Endodermal cell (in vitro differentiated cells): ENCODE results near the gene DEGS2. TPM values are rescaled to one million over a fixed set of nuclear protein-coding genes. Genes with fewer than 3 reads are reported as not detected.
A peak's percentile ranks its signal among the peaks of the same experiment; 100 is the strongest.

Source experiments
- DNase-seq: peaks from one replicate; pipeline ENCODE4 v3.0.0-alpha.2; 2017
- H3K27ac ChIP-seq: 2 replicates; pipeline ENCODE4 v1.5.1; 2013; ENCODE audit warnings: mild to moderate bottlenecking, low read depth, low read length, moderate library complexity
- H3K27me3 ChIP-seq: 2 replicates; pipeline ENCODE4 v1.6.1; 2013; ENCODE audit warnings: mild to moderate bottlenecking, low read length, moderate library complexity; ENCODE audit not compliant: insufficient read depth, control insufficient read depth, poor library complexity, severe bottlenecking
- H3K36me3 ChIP-seq: 2 replicates; pipeline ENCODE4 v1.7.0; 2013; ENCODE audit warnings: mild to moderate bottlenecking, low read length, moderate library complexity; ENCODE audit not compliant: control insufficient read depth, insufficient read depth
- H3K4me1 ChIP-seq: one replicate; pipeline ENCODE4 v1.7.0; 2013; ENCODE audit warnings: low read length; ENCODE audit not compliant: control insufficient read depth, insufficient read depth
- H3K4me3 ChIP-seq: 2 replicates; pipeline ENCODE4 v1.5.1; 2013; ENCODE audit warnings: mild to moderate bottlenecking, low read length, moderate library complexity
- H3K9ac ChIP-seq: 2 replicates; pipeline ENCODE4 v1.6.1; 2013; ENCODE audit warnings: mild to moderate bottlenecking, low read length, moderate library complexity; ENCODE audit not compliant: poor library complexity, severe bottlenecking; ENCODE audit errors: extremely low read depth
- H3K9me3 ChIP-seq: 2 replicates; pipeline ENCODE4 v1.6.1; 2013; ENCODE audit warnings: mild to moderate bottlenecking, low read length, moderate library complexity; ENCODE audit not compliant: control insufficient read depth
- H3K27ac Mint-ChIP-seq: 2 replicates; pipeline ENCODE4 v1.8.0; 2020; ENCODE audit warnings: mixed read lengths
- H3K27me3 Mint-ChIP-seq: 2 replicates; pipeline ENCODE4 v1.8.0; 2021; ENCODE audit warnings: mild to moderate bottlenecking, mixed read lengths; ENCODE audit not compliant: insufficient read depth
- H3K36me3 Mint-ChIP-seq: 2 replicates; pipeline ENCODE4 v1.8.0; 2020; ENCODE audit warnings: low read depth, mixed read lengths
- H3K4me1 Mint-ChIP-seq: 2 replicates; pipeline ENCODE4 v1.8.0; 2020; ENCODE audit warnings: mixed read lengths
- H3K4me3 Mint-ChIP-seq: 2 replicates; pipeline ENCODE4 v1.8.0; 2020; ENCODE audit warnings: mild to moderate bottlenecking, moderate library complexity, mixed read lengths
- H3K9me3 Mint-ChIP-seq: 2 replicates; pipeline ENCODE4 v1.8.0; 2020; ENCODE audit warnings: mild to moderate bottlenecking, mixed read lengths
- WGBS, 2 experiments: methylation state at CpG; one replicate each; pipeline versions ENCODE4 v1.1.5 to v1.1.7; 2013; ENCODE audit warnings: missing lambda C conversion rate in 2 of 2, mixed read lengths in 1 of 2; ENCODE audit not compliant: insufficient coverage in 1 of 2, insufficient read length in 1 of 2; 5-methylcytosine and 5-hydroxymethylcytosine counted together
- total RNA-seq, 2 donors: library from RNA; stranded (reverse); fragmentation: NEBNext Ultra II Directional in 1 of 2; extraction: Animal tissue kit (Norgen Biotek cat#: 25700) in 1 of 2; gene quantifications; 2 replicates in 1 of 2; 3 replicates in 1 of 2; pipeline ENCODE4 v1.2.1, GENCODE V29; 2021
- TF ChIP-seq, protein P1 (sequence below): fragments of 200-600 bp; sonication (generic); conservative IDR thresholded peaks from 2 replicates; pipeline ENCODE4 v1.5.0; 2021; ENCODE audit warnings: antibody characterized with exemption, mild to moderate bottlenecking

Gene DEGS2
- total RNA-seq, 2 donors from 2014 or later = 0.18 to 0.24 TPM

DNA sequence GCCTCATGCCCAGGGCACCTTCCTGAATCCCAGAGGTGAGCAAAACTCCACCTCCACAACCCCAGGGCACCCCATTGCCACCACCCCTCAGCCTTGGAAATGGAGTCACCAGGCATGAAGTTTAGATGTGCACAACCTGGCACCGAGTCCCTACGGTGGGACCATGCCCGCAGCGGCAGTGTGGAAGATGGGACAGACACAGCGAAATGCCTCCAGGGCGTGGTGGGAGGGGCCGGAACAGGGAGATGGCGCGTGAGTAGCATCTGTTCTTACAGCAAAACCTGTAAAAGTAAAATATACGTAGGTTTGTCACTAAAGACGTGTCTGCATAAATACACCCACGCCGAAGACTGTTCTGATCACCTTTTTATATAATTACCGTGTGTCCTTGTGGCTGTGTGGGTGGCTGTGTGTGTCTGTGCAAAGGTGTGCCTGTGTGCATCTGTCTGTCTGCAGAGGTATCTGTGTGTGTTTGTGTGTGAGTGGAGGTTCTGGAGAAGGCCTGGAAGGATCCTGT lies 17.4 kb upstream of the DEGS2 start:
- Histone ChIP-seq H3K27me3 (no peaks in the 10 kb centered on the region), H3K36me3 (no peaks in the 10 kb centered on the region), H3K4me1 (no peaks in the 10 kb centered on the region), H3K9ac (no peak overlapping the region), H3K4me3 (no peak overlapping the region), H3K9me3 (no peaks in the 10 kb centered on the region), H3K27ac (no peak overlapping the region)
- Mint-ChIP-seq H3K4me3 (no peak overlapping the region), H3K36me3 (peaks cover 2% of the 10 kb centered on the region), H3K27ac (no peak overlapping the region), H3K27me3 (peaks cover 11% of the 10 kb centered on the region), H3K9me3 (peaks cover 14% of the 10 kb centered on the region), H3K4me1 (peaks cover 2% of the 10 kb centered on the region)
- WGBS, 2 experiments = 95 to 97% methylated on average over 14 of the region's 14 CpGs
- TF ChIP-seq, protein P1, sequence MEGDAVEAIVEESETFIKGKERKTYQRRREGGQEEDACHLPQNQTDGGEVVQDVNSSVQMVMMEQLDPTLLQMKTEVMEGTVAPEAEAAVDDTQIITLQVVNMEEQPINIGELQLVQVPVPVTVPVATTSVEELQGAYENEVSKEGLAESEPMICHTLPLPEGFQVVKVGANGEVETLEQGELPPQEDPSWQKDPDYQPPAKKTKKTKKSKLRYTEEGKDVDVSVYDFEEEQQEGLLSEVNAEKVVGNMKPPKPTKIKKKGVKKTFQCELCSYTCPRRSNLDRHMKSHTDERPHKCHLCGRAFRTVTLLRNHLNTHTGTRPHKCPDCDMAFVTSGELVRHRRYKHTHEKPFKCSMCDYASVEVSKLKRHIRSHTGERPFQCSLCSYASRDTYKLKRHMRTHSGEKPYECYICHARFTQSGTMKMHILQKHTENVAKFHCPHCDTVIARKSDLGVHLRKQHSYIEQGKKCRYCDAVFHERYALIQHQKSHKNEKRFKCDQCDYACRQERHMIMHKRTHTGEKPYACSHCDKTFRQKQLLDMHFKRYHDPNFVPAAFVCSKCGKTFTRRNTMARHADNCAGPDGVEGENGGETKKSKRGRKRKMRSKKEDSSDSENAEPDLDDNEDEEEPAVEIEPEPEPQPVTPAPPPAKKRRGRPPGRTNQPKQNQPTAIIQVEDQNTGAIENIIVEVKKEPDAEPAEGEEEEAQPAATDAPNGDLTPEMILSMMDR = no peak
- no peak for DNase-seq

DNA sequence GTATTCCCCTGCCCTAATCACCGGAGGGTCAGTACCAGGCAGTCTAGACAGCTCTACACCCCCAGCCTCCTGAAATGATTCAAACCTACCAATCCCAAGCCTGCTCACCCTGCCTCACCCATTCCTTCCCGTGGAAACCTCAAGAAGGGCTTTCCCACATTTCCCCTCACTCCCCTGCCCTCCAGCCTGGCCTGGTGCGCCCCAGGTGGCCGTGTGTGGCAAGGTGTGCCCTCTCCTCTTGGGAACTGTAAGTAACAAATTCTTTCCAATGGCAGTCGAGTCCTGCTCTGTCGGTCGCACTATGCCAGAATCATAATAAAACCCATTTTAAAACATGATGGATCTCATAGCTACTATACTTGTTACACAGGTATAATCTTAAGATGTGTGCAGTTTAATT lies 13.9 kb upstream of the DEGS2 start:
- Mint-ChIP-seq H3K9me3 (no peaks in the 10 kb centered on the region), H3K27me3 (peaks cover 18% of the 10 kb centered on the region), H3K4me1 (no peaks in the 10 kb centered on the region), H3K27ac (no peak overlapping the region), H3K36me3 (no peaks in the 10 kb centered on the region), H3K4me3 (no peak overlapping the region)
- TF ChIP-seq, protein P1 = peak; percentile 37
- Histone ChIP-seq H3K9ac (no peak overlapping the region), H3K4me1 (no peaks in the 10 kb centered on the region), H3K4me3 (no peak overlapping the region), H3K27me3 (no peaks in the 10 kb centered on the region), H3K9me3 (no peaks in the 10 kb centered on the region), H3K27ac (no peak overlapping the region), H3K36me3 (no peaks in the 10 kb centered on the region)
- WGBS, 2 experiments = 76 to 83% methylated on average over 3 to 5 of the region's 7 CpGs
- DNase-seq = no peak

DNA sequence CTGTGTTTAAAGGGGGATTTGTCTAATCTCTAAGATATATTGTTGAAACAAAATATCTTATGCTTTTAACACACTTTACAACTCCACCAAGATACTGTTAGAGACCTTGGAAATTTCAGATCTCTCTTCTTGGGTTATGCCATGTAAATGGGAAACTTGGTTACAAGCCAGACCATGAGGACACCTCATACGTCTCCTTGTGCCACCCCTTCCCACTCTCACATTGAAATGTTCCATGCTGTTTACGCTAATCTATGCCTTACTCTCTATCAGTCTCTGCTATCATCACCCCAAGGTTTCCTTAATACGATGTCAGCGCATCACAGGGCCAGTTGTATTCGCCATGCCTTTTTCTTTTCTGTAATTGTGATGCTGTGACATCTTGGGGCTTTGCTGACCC lies 13.4 kb upstream of the DEGS2 start:
- Mint-ChIP-seq H3K27ac (no peak overlapping the region), H3K27me3 (peaks cover 18% of the 10 kb centered on the region), H3K4me1 (no peaks in the 10 kb centered on the region), H3K9me3 (no peaks in the 10 kb centered on the region), H3K4me3 (no peak overlapping the region), H3K36me3 (no peaks in the 10 kb centered on the region)
- 89 to 90% methylated on average over 4 to 5 of the region's 5 CpGs for WGBS, 2 experiments
- TF ChIP-seq, protein P1 = no peak
- Histone ChIP-seq H3K36me3 (no peaks in the 10 kb centered on the region), H3K27me3 (no peaks in the 10 kb centered on the region), H3K9me3 (no peaks in the 10 kb centered on the region), H3K9ac (no peak overlapping the region), H3K4me3 (no peak overlapping the region), H3K4me1 (no peaks in the 10 kb centered on the region), H3K27ac (no peak overlapping the region)
- DNase-seq = no peak
